IMR-90 (cell line): ENCODE data around the gene JPH3. TPM values are rescaled to one million over a fixed set of nuclear protein-coding genes. Genes with fewer than 3 reads are reported as not detected.

Experiments
- ATAC-seq: fragments of 200-7000 bp; cut with Tn5 transposase; 2 replicates; pipeline ENCODE4 v1.9.1; 2020; ENCODE audit warnings: low read depth, mild to moderate bottlenecking, moderate library complexity
- BruUV-seq: library from RNA; stranded (reverse); fragments of 400-500 nt; replicated peaks from 2 replicates; lab custom pipeline; 2021; lab: Mats Ljungman, UMichigan
- CTCF ChIA-PET: fragments of 300-600 bp; formaldehyde crosslinking; extraction: SDS; loops from one replicate; lab custom pipeline; 2021; ENCODE audit warnings: antibody characterized with exemption; lab: Yijun Ruan, JAX
- POLR2A ChIA-PET: fragments of 300-600 bp; sonication (Branson Sonifier 250); formaldehyde crosslinking; loops from one replicate; lab custom pipeline; 2022; ENCODE audit warnings: antibody characterized with exemption; ENCODE audit not compliant: unreplicated experiment; lab: Charles Lee
- DNase-seq: peaks from one replicate; pipeline ENCODE4 v3.0.0; 2013
- H2AFZ ChIP-seq: replicated peaks from 2 replicates; pipeline ENCODE3; 2013; ENCODE audit warnings: low read length, mild to moderate bottlenecking; ENCODE audit not compliant: poor library complexity
- H2AK5ac ChIP-seq: 2 replicates; pipeline ENCODE4 v1.6.1; 2013; ENCODE audit warnings: low read depth, low read length, inconsistent platforms
- H2AK9ac ChIP-seq: replicated peaks from 2 replicates; pipeline ENCODE3; 2013; ENCODE audit warnings: mild to moderate bottlenecking, low read depth, low read length, moderate library complexity; ENCODE audit not compliant: poor library complexity
- H2BK120ac ChIP-seq: 2 replicates; pipeline ENCODE4 v1.6.1; 2013; ENCODE audit warnings: low read depth, low read length, inconsistent platforms
- H2BK15ac ChIP-seq: 3 replicates; pipeline ENCODE4 v1.6.1; 2013; ENCODE audit warnings: low read depth, low read length, inconsistent platforms
- H2BK20ac ChIP-seq: 2 replicates; pipeline ENCODE4 v1.6.1; 2013; ENCODE audit warnings: low read depth, mild to moderate bottlenecking, inconsistent platforms, low read length, moderate library complexity
- H2BK5ac ChIP-seq: 2 replicates; pipeline ENCODE4 v1.6.1; 2013; ENCODE audit warnings: mild to moderate bottlenecking, low read depth, low read length, inconsistent platforms; ENCODE audit not compliant: poor library complexity, severe bottlenecking
- H3K14ac ChIP-seq: replicated peaks from 2 replicates; pipeline ENCODE4 v1.6.1; 2013; ENCODE audit warnings: low read depth, low read length, inconsistent platforms
- H3K18ac ChIP-seq: 2 replicates; pipeline ENCODE4 v1.6.1; 2013; ENCODE audit warnings: low read depth, low read length, control low read depth
- H3K23ac ChIP-seq: 2 replicates; pipeline ENCODE4 v1.6.1; 2013; ENCODE audit warnings: low read depth, low read length, inconsistent platforms
- H3K27ac ChIP-seq: 2 replicates; pipeline ENCODE4 v1.5.1; 2013; ENCODE audit warnings: mild to moderate bottlenecking, control low read depth, low read length; ENCODE audit not compliant: insufficient read depth
- H3K27me3 ChIP-seq: 2 replicates; pipeline ENCODE4 v1.6.1; 2013; ENCODE audit warnings: low read length; ENCODE audit not compliant: control insufficient read depth, insufficient read depth
- H3K36me3 ChIP-seq: 2 replicates; pipeline ENCODE4 v1.6.1; 2013; ENCODE audit warnings: low read length, mixed read lengths; ENCODE audit not compliant: control insufficient read depth, insufficient read depth
- H3K4ac ChIP-seq: 2 replicates; pipeline ENCODE4 v1.6.1; 2013; ENCODE audit warnings: low read depth, low read length, inconsistent platforms
- H3K4me1 ChIP-seq: 2 replicates; pipeline ENCODE4 v1.6.1; 2013; ENCODE audit warnings: low read length, mixed read lengths; ENCODE audit not compliant: control insufficient read depth, insufficient read depth
- H3K4me2 ChIP-seq: 2 replicates; pipeline ENCODE4 v1.6.1; 2013; ENCODE audit warnings: low read depth, mild to moderate bottlenecking, control low read depth, low read length, moderate library complexity
- H3K4me3 ChIP-seq: 2 replicates; pipeline ENCODE4 v1.5.1; 2013; ENCODE audit warnings: low read depth, mild to moderate bottlenecking, control low read depth, low read length, moderate library complexity; ENCODE audit not compliant: insufficient read depth
- H3K56ac ChIP-seq: 2 replicates; pipeline ENCODE4 v1.6.1; 2013; ENCODE audit warnings: low read length, inconsistent platforms; ENCODE audit not compliant: insufficient read depth; ENCODE audit errors: extremely low read depth
- H3K79me1 ChIP-seq, 2 experiments: 2 replicates each; pipeline ENCODE4 v1.6.1; 2013; ENCODE audit warnings: low read length in 2 of 2, inconsistent platforms in 1 of 2, low read depth in 1 of 2
- H3K9ac ChIP-seq: 2 replicates; pipeline ENCODE4 v1.6.1; 2013; ENCODE audit warnings: low read depth, low read length, control low read depth
- H3K9me1 ChIP-seq: 2 replicates; pipeline ENCODE4 v1.6.1; 2013; ENCODE audit warnings: low read length, inconsistent platforms; ENCODE audit not compliant: insufficient read depth
- H3K9me3 ChIP-seq: 2 replicates; pipeline ENCODE4 v1.6.1; 2013; ENCODE audit warnings: low read length; ENCODE audit not compliant: control insufficient read depth, insufficient read depth
- H4K20me1 ChIP-seq: 2 replicates; pipeline ENCODE4 v1.6.1; 2013; ENCODE audit warnings: low read length, inconsistent platforms; ENCODE audit not compliant: insufficient read depth
- H4K5ac ChIP-seq: 2 replicates; pipeline ENCODE4 v1.6.1; 2013; ENCODE audit warnings: mild to moderate bottlenecking, low read depth, low read length, control low read depth
- H4K8ac ChIP-seq, 2 experiments: 2 replicates each; pipeline ENCODE4 v1.6.1; 2013; ENCODE audit warnings: low read depth in 2 of 2, low read length in 2 of 2, control low read depth in 1 of 2, inconsistent platforms in 1 of 2
- H4K91ac ChIP-seq: 2 replicates; pipeline ENCODE4 v1.6.1; 2013; ENCODE audit warnings: low read depth, low read length, inconsistent platforms; ENCODE audit not compliant: insufficient read depth
- CEBPB ChIP-seq: IDR thresholded peaks from 2 replicates; pipeline ENCODE4 v1.6.1; 2012; ENCODE audit warnings: low read depth, low read length, improper control_type of control experiment
- CHD1 ChIP-seq: IDR thresholded peaks from 2 replicates; pipeline ENCODE4 v1.6.1; 2012; ENCODE audit warnings: low read depth, low read length, improper control_type of control experiment
- FOS ChIP-seq: fragments of 150-350 bp; IDR thresholded peaks from 2 replicates; pipeline ENCODE4 v1.6.1; 2016; ENCODE audit warnings: low read depth, low read length
- RCOR1 ChIP-seq: IDR thresholded peaks from 2 replicates; pipeline ENCODE4 v1.6.1; 2012; ENCODE audit warnings: mild to moderate bottlenecking, low read length, improper control_type of control experiment; ENCODE audit not compliant: insufficient replicate concordance
- SMC3 ChIP-seq: fragments of 150-350 bp; IDR thresholded peaks from 2 replicates; pipeline ENCODE4 v1.6.1; 2016; ENCODE audit warnings: low read depth, mild to moderate bottlenecking, antibody characterized with exemption, low read length, moderate library complexity
- WGBS, 2 experiments: methylation state at CpG; one replicate each; pipeline versions ENCODE4 v1.1.5 to v1.1.7; 2013; ENCODE audit warnings: missing lambda C conversion rate in 2 of 2; ENCODE audit not compliant: insufficient read length in 1 of 2; ENCODE audit errors: extremely low coverage in 2 of 2; 5-methylcytosine and 5-hydroxymethylcytosine counted together
- dilution Hi-C: fragments of 300-500 bp; cut with HindIII; formaldehyde crosslinking; loops from one replicate; pipeline ENCODE4 v1.14.3; 2018; ENCODE audit warnings: low sequenced_read_pairs; ENCODE audit not compliant: unreplicated experiment
- in situ Hi-C: fragments of 300-500 bp; cut with MboI; formaldehyde crosslinking; loops from 3 replicates; pipeline ENCODE4 v1.14.3; 2019; ENCODE audit warnings: low sequenced_read_pairs, inconsistent platforms, mixed read lengths
- intact Hi-C: fragments of 100-400 bp; cut with micrococcal nuclease; formaldehyde crosslinking; loops from 2 replicates; pipeline ENCODE4 v1.10.0; 2022
- polyA plus RNA-seq, 3 experiments: library from polyadenylated mRNA; depleted of rRNA; stranded (reverse); fragments of >200 nt; gene quantifications; 2 replicates each; pipeline ENCODE4 v1.2.3, GENCODE V29; 2012; ENCODE audit warnings: low replicate concordance in 1 of 3
- total RNA-seq: library from RNA; depleted of rRNA; stranded (reverse); fragments of >200 nt; gene quantifications from 2 replicates; pipeline ENCODE4 v1.2.3, GENCODE V29; 2012
- TF ChIP-seq, protein P1 (sequence below): fragments of 150-350 bp; IDR thresholded peaks from 2 replicates; pipeline ENCODE4 v1.6.1; 2016; ENCODE audit warnings: low read depth, mild to moderate bottlenecking, low read length, moderate library complexity, borderline replicate concordance
- TF ChIP-seq, protein P2 (sequence below): fragments of 150-350 bp; IDR thresholded peaks from 2 replicates; pipeline ENCODE4 v1.6.1; 2017; ENCODE audit warnings: mild to moderate bottlenecking, antibody characterized with exemption, low read length, low read depth

JPH3 gene
- total and polyA plus RNA-seq, 2 of the 4 experiments (the other 2 are of a cell fraction): 0.03 TPM; not detected in 1

GRCh38 chr16:87697792-87698191, 95.5 kb downstream of the JPH3 start:
- no peak overlapping the region for H3K4ac ChIP-seq
- no peak overlapping the region for H2BK5ac ChIP-seq
- CTCF ChIA-PET: no interaction called here
- peaks cover 12% of the 10 kb centered on the region; the same call in 1 of the 2 replicates for H3K36me3 ChIP-seq
- no peaks in the 10 kb centered on the region for H3K9me3 ChIP-seq
- H3K4me3 ChIP-seq: no peak overlapping the region
- H2BK120ac ChIP-seq: no peak overlapping the region
- H3K14ac ChIP-seq: no peak overlapping the region
- no peak overlapping the region for H3K23ac ChIP-seq
- H2AFZ ChIP-seq: no peak overlapping the region
- H4K91ac ChIP-seq: no peak overlapping the region
- H3K4me1 ChIP-seq: no peaks in the 10 kb centered on the region
- H3K9me1 ChIP-seq: no peaks in the 10 kb centered on the region
- ATAC-seq: no peak
- no peak for TF ChIP-seq FOS
- TF ChIP-seq, protein P1, sequence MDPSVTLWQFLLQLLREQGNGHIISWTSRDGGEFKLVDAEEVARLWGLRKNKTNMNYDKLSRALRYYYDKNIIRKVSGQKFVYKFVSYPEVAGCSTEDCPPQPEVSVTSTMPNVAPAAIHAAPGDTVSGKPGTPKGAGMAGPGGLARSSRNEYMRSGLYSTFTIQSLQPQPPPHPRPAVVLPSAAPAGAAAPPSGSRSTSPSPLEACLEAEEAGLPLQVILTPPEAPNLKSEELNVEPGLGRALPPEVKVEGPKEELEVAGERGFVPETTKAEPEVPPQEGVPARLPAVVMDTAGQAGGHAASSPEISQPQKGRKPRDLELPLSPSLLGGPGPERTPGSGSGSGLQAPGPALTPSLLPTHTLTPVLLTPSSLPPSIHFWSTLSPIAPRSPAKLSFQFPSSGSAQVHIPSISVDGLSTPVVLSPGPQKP: no peak
- no peak for TF ChIP-seq CEBPB
- no peak for TF ChIP-seq SMC3
- TF ChIP-seq, protein P2, sequence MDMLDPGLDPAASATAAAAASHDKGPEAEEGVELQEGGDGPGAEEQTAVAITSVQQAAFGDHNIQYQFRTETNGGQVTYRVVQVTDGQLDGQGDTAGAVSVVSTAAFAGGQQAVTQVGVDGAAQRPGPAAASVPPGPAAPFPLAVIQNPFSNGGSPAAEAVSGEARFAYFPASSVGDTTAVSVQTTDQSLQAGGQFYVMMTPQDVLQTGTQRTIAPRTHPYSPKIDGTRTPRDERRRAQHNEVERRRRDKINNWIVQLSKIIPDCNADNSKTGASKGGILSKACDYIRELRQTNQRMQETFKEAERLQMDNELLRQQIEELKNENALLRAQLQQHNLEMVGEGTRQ: no peak
- no peak for TF ChIP-seq RCOR1
- TF ChIP-seq CHD1: no peak
- dilution Hi-C loops: no loop called here
- H3K56ac ChIP-seq: no peak overlapping the region
- H4K8ac ChIP-seq: no peak overlapping the region
- no peak overlapping the region for H2AK9ac ChIP-seq
- in situ Hi-C loops: no loop called here
- H3K27me3 ChIP-seq: no peaks in the 10 kb centered on the region
- no peaks in the 10 kb centered on the region for H3K79me1 ChIP-seq
- intact Hi-C loops: no loop called here
- POLR2A ChIA-PET: no interaction called here
- H2BK15ac ChIP-seq: no peak overlapping the region
- H3K18ac ChIP-seq: no peak overlapping the region
- WGBS, 2 experiments: 86% methylated on average over 7 of the region's 14 CpGs; no CpG with 5 or more reads in 1 of the 2 experiments
- no peak overlapping the region for H3K4me2 ChIP-seq
- H2AK5ac ChIP-seq: no peak overlapping the region
- peaks cover 3% of the 10 kb centered on the region for H4K20me1 ChIP-seq
- H3K9ac ChIP-seq: no peak overlapping the region
- no TSS peak for BruUV-seq
- DNase-seq: no peak
- H4K5ac ChIP-seq: no peak overlapping the region
- H2BK20ac ChIP-seq: no peak overlapping the region
- no peak overlapping the region for H3K27ac ChIP-seq
